ENCODE results near the gene TEX36.
"Not testable (repeated sequence)": the region's sequence is repeated elsewhere in the genome, so short reads cannot be mapped to it uniquely, and the experiment has no call there.

TEX36 gene

GRCh38 chr10:125709553-125710474 lies 26.9 kb upstream of the TEX36 start:
- Histone ChIP-seq H3K4me1 (ENCODE audit: control insufficient read depth, insufficient read depth, low read length) (peaks cover 8% of the 10 kb centered on the region), H3K9me3 (ENCODE audit: control insufficient read depth, low read length) (no peaks in the 10 kb centered on the region), H3K4me3 (ENCODE audit: insufficient read depth, low read depth, low read length) (no peak overlapping the region), H3K27me3 (ENCODE audit: control insufficient read depth, insufficient read depth, low read length, poor library complexity, severe bottlenecking) (no peaks in the 10 kb centered on the region), H3K27ac (ENCODE audit: insufficient read depth, low read depth, low read length, poor library complexity, severe bottlenecking) (no peak overlapping the region), H3K36me3 (ENCODE audit: control insufficient read depth, insufficient read depth, low read length) (no peaks in the 10 kb centered on the region)
- WGBS, 2 experiments: 90 to 94% methylated on average over 11 of the region's 12 CpGs

GRCh38 chr10:125708971-125709503 lies 26.1 kb upstream of the TEX36 start:
- no peaks in the 10 kb centered on the region for H3K27me3 ChIP-seq (ENCODE audit: control insufficient read depth, insufficient read depth, low read length, poor library complexity, severe bottlenecking)
- H3K36me3 ChIP-seq (ENCODE audit: control insufficient read depth, insufficient read depth, low read length): no peaks in the 10 kb centered on the region
- 52 to 66% methylated on average over 4 to 5 of the region's 5 CpGs for WGBS, 2 experiments
- peaks cover 8% of the 10 kb centered on the region for H3K4me1 ChIP-seq (ENCODE audit: control insufficient read depth, insufficient read depth, low read length)
- no peaks in the 10 kb centered on the region for H3K9me3 ChIP-seq (ENCODE audit: control insufficient read depth, low read length)
- H3K4me3 ChIP-seq (ENCODE audit: insufficient read depth, low read depth, low read length): no peak overlapping the region
- H3K27ac ChIP-seq (ENCODE audit: insufficient read depth, low read depth, low read length, poor library complexity, severe bottlenecking): no peak overlapping the region

GRCh38 chr10:125707541-125708468 lies 24.8 kb upstream of the TEX36 start:
- no peaks in the 10 kb centered on the region for H3K27me3 ChIP-seq (ENCODE audit: control insufficient read depth, insufficient read depth, low read length, poor library complexity, severe bottlenecking)
- H3K27ac ChIP-seq (ENCODE audit: insufficient read depth, low read depth, low read length, poor library complexity, severe bottlenecking): no peak overlapping the region
- H3K36me3 ChIP-seq (ENCODE audit: control insufficient read depth, insufficient read depth, low read length): no peaks in the 10 kb centered on the region
- no peaks in the 10 kb centered on the region for H3K9me3 ChIP-seq (ENCODE audit: control insufficient read depth, low read length)
- H3K4me3 ChIP-seq (ENCODE audit: insufficient read depth, low read depth, low read length): no peak overlapping the region
- H3K4me1 ChIP-seq (ENCODE audit: control insufficient read depth, insufficient read depth, low read length): peaks cover 8% of the 10 kb centered on the region
- 81 to 86% methylated on average over 6 of the region's 6 CpGs for WGBS, 2 experiments

- no peak overlapping the region for H3K27ac ChIP-seq (ENCODE audit: insufficient read depth, low read depth, low read length, poor library complexity, severe bottlenecking)
- no peaks in the 10 kb centered on the region for H3K9me3 ChIP-seq (ENCODE audit: control insufficient read depth, low read length)
- H3K4me3 ChIP-seq (ENCODE audit: insufficient read depth, low read depth, low read length): no peak overlapping the region
- H3K36me3 ChIP-seq (ENCODE audit: control insufficient read depth, insufficient read depth, low read length): no peaks in the 10 kb centered on the region
- H3K27me3 ChIP-seq (ENCODE audit: control insufficient read depth, insufficient read depth, low read length, poor library complexity, severe bottlenecking): no peaks in the 10 kb centered on the region
- no peaks in the 10 kb centered on the region for H3K4me1 ChIP-seq (ENCODE audit: control insufficient read depth, insufficient read depth, low read length)
- 71 to 96% methylated on average over 2 to 3 of the region's 3 CpGs for WGBS, 2 experiments
These were observed 17.5 kb upstream of the TEX36 start for GRCh38 chr10:125700355-125700911.

GRCh38 chr10:125699562-125700143 lies 16.7 kb upstream of the TEX36 start:
- Histone ChIP-seq H3K4me1 (ENCODE audit: control insufficient read depth, insufficient read depth, low read length) (no peaks in the 10 kb centered on the region), H3K36me3 (ENCODE audit: control insufficient read depth, insufficient read depth, low read length) (no peaks in the 10 kb centered on the region), H3K4me3 (ENCODE audit: insufficient read depth, low read depth, low read length) (no peak overlapping the region), H3K9me3 (ENCODE audit: control insufficient read depth, low read length) (no peaks in the 10 kb centered on the region), H3K27ac (ENCODE audit: insufficient read depth, low read depth, low read length, poor library complexity, severe bottlenecking) (no peak overlapping the region), H3K27me3 (ENCODE audit: control insufficient read depth, insufficient read depth, low read length, poor library complexity, severe bottlenecking) (no peaks in the 10 kb centered on the region)
- WGBS, 2 experiments: 88 to 90% methylated on average over 5 to 6 of the region's 6 CpGs

GRCh38 chr10:125698481-125698998 lies 15.6 kb upstream of the TEX36 start:
- no peak overlapping the region for H3K27ac ChIP-seq (ENCODE audit: insufficient read depth, low read depth, low read length, poor library complexity, severe bottlenecking)
- H3K4me1 ChIP-seq (ENCODE audit: control insufficient read depth, insufficient read depth, low read length): no peaks in the 10 kb centered on the region
- 85 to 88% methylated on average over 9 of the region's 9 CpGs for WGBS, 2 experiments
- H3K36me3 ChIP-seq (ENCODE audit: control insufficient read depth, insufficient read depth, low read length): no peaks in the 10 kb centered on the region
- no peaks in the 10 kb centered on the region for H3K27me3 ChIP-seq (ENCODE audit: control insufficient read depth, insufficient read depth, low read length, poor library complexity, severe bottlenecking)
- H3K4me3 ChIP-seq (ENCODE audit: insufficient read depth, low read depth, low read length): no peak overlapping the region
- no peaks in the 10 kb centered on the region for H3K9me3 ChIP-seq (ENCODE audit: control insufficient read depth, low read length)

- not testable (repeated sequence) for H3K27ac ChIP-seq (ENCODE audit: insufficient read depth, low read depth, low read length, poor library complexity, severe bottlenecking); H3K36me3 ChIP-seq (ENCODE audit: control insufficient read depth, insufficient read depth, low read length); H3K4me1 ChIP-seq (ENCODE audit: control insufficient read depth, insufficient read depth, low read length); H3K4me3 ChIP-seq (ENCODE audit: insufficient read depth, low read depth, low read length); H3K27me3 ChIP-seq (ENCODE audit: control insufficient read depth, insufficient read depth, low read length, poor library complexity, severe bottlenecking); H3K9me3 ChIP-seq (ENCODE audit: control insufficient read depth, low read length)
- WGBS, 2 experiments: 88 to 92% methylated on average over 6 of the region's 6 CpGs
These were observed 13.9 kb upstream of the TEX36 start for GRCh38 chr10:125696884-125697283.

- Histone ChIP-seq H3K36me3 (ENCODE audit: control insufficient read depth, insufficient read depth, low read length) (no peaks in the 10 kb centered on the region), H3K27me3 (ENCODE audit: control insufficient read depth, insufficient read depth, low read length, poor library complexity, severe bottlenecking) (no peaks in the 10 kb centered on the region), H3K9me3 (ENCODE audit: control insufficient read depth, low read length) (no peaks in the 10 kb centered on the region), H3K4me3 (ENCODE audit: insufficient read depth, low read depth, low read length) (no peak overlapping the region), H3K4me1 (ENCODE audit: control insufficient read depth, insufficient read depth, low read length) (no peaks in the 10 kb centered on the region), H3K27ac (ENCODE audit: insufficient read depth, low read depth, low read length, poor library complexity, severe bottlenecking) (no peak overlapping the region)
- WGBS, 2 experiments: 100% methylated on average over 1 of the region's 1 CpG
These were observed 11.9 kb upstream of the TEX36 start for GRCh38 chr10:125694883-125695282.

- no peak overlapping the region for H3K27ac ChIP-seq (ENCODE audit: insufficient read depth, low read depth, low read length, poor library complexity, severe bottlenecking)
- H3K27me3 ChIP-seq (ENCODE audit: control insufficient read depth, insufficient read depth, low read length, poor library complexity, severe bottlenecking): no peaks in the 10 kb centered on the region
- WGBS, 2 experiments: 84 to 87% methylated on average over 2 of the region's 2 CpGs
- no peaks in the 10 kb centered on the region for H3K4me1 ChIP-seq (ENCODE audit: control insufficient read depth, insufficient read depth, low read length)
- H3K36me3 ChIP-seq (ENCODE audit: control insufficient read depth, insufficient read depth, low read length): no peaks in the 10 kb centered on the region
- no peak overlapping the region for H3K4me3 ChIP-seq (ENCODE audit: insufficient read depth, low read depth, low read length)
- no peaks in the 10 kb centered on the region for H3K9me3 ChIP-seq (ENCODE audit: control insufficient read depth, low read length)
These were observed 10.5 kb upstream of the TEX36 start for GRCh38 chr10:125693524-125693847.
